Liver (tissue), 3 donors: ENCODE results near the gene HOXD12.

Experiments used
- CTCF ChIP-seq: fragments of 150-350 bp; IDR thresholded peaks from 2 replicates; pipeline ENCODE4 v1.5.1; 2017; ENCODE audit warnings: improper control_type of control experiment, low read depth, low read length; ENCODE audit not compliant: missing input control
- GABPA ChIP-seq, 2 donors: IDR thresholded peaks in 1 of 2; conservative IDR thresholded peaks in 1 of 2; 2 replicates each; pipeline ENCODE4 v1.6.1; 2016; ENCODE audit warnings: antibody characterized with exemption in 2 of 2, mild to moderate bottlenecking in 1 of 2, moderate library complexity in 1 of 2
- RAD21 ChIP-seq, 2 donors: IDR thresholded peaks; 2 replicates each; pipeline ENCODE4 v1.6.1; 2016; ENCODE audit warnings: antibody characterized with exemption in 2 of 2, mild to moderate bottlenecking in 2 of 2
- YY1 ChIP-seq: IDR thresholded peaks from 2 replicates; pipeline ENCODE4 v1.6.1; 2016; ENCODE audit warnings: antibody characterized with exemption, mild to moderate bottlenecking
- donor health status: healthy.
- donor health status: healthy.

GRCh38 chr2:176091329-176092258 is 8.0 kb upstream of the HOXD12 start:
- TF ChIP-seq CTCF (no peak), GABPA (IDR thresholded peaks at IDR 0.05 in 1 of 2, conservative IDR thresholded peaks at IDR 0.05 in 1 of 2) (no peak), RAD21 (IDR thresholded peaks at IDR 0.05) (no peak), YY1 (no peak)
